ENCODE measurements around the gene L1CAM. TPM values are rescaled to one million over a fixed set of nuclear protein-coding genes. Genes with fewer than 3 reads are reported as not detected.
A peak's percentile ranks its signal among the peaks of the same experiment; 100 is the strongest.

Gene L1CAM
- total and polyA plus RNA-seq, 8 donors = 0.84 to 3.9 (median 1.2) TPM

DNA sequence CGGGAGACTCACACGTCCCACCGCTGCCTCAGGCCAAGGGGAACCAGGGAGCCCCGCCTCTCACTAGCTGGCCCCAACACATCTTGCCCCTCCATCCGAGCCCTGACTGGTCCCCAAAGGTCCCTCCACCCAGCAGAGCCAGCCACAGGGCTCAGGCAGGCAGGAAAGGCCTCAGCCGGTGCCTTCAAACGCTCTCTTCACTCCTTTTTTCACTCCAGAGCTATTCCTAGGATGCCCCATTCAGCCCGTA is 41.6 kb upstream of the L1CAM start:
- DNase-seq (peak in 1 of 6 donors; percentile 42), ATAC-seq (no peak), FAIRE-seq (no peak)
- WGBS, 2 donors = 1 to 13% methylated on average over 8 of the region's 8 CpGs
- TF ChIP-seq, protein P1, sequence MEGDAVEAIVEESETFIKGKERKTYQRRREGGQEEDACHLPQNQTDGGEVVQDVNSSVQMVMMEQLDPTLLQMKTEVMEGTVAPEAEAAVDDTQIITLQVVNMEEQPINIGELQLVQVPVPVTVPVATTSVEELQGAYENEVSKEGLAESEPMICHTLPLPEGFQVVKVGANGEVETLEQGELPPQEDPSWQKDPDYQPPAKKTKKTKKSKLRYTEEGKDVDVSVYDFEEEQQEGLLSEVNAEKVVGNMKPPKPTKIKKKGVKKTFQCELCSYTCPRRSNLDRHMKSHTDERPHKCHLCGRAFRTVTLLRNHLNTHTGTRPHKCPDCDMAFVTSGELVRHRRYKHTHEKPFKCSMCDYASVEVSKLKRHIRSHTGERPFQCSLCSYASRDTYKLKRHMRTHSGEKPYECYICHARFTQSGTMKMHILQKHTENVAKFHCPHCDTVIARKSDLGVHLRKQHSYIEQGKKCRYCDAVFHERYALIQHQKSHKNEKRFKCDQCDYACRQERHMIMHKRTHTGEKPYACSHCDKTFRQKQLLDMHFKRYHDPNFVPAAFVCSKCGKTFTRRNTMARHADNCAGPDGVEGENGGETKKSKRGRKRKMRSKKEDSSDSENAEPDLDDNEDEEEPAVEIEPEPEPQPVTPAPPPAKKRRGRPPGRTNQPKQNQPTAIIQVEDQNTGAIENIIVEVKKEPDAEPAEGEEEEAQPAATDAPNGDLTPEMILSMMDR (IDR thresholded peaks at IDR 0.05) = no peak
- H3K4me3 ChIP-seq = peak overlapping the region; percentile 35 to 63 (median 38)
- H3K27me3 ChIP-seq = no peaks in the 10 kb centered on the region
- H3K4me1 ChIP-seq = peaks cover 0 to 13% (median 9%) of the 10 kb centered on the region in 3 donors
- H3K9me3 ChIP-seq = no peaks in the 10 kb centered on the region
- intact Hi-C loops (cut with DNase I) = no loop called here
- H3K27ac ChIP-seq = peak overlapping the region; percentile 64 to 91 (median 86)
- no peaks in the 10 kb centered on the region for H3K36me3 ChIP-seq

DNA sequence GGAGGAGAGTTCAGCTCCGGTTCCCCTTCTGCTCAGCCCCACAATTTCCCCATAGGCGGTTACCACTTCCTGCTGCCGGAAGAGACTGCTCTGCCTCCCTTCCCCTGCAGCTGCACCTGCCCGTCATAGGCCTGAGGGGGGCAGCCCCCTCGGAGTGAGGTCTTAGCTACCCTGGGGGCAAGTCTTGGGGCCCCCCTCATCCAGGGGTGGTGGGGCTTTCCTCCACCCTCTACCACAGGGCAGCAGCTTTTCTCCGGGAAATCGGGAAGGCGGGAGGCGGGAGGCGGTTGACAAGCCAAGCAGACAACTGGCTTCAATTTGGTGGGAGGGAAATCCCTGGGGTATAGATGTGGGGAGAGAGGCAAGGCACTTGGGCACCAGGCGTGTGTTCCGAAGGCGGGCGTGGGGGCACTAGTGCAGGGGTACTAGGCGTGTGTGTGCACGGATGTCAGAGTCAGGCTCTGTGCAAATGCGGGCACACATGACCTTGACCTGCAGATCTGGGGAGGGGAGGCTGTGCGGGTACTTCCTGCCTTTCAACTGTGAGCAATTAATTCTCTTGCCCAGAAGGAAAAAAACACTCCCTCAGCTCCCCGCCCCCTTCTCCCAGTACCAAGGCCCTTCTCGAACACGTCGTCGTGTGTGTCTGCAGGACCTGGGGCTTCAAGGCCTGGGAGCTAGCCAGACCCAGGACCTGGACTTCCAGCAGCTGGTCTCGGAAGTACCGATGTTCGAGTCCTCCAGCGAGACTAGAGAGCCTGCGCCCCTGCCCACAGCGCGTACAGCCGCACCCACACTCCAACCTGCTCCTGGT is 41.1 kb upstream of the L1CAM start:
- intact Hi-C loops (cut with DNase I) = no loop called here
- H3K4me3 ChIP-seq = peak overlapping the region in 3 of 4 donors; percentile 38 to 63 (median 39)
- TF ChIP-seq, protein P1 (IDR thresholded peaks at IDR 0.05) = no peak
- no peaks in the 10 kb centered on the region for H3K36me3 ChIP-seq
- H3K27ac ChIP-seq = peak overlapping the region; percentile 64 to 91 (median 86)
- no peaks in the 10 kb centered on the region for H3K27me3 ChIP-seq
- WGBS, 2 donors = 19 to 31% methylated on average over 30 to 31 of the region's 31 CpGs
- H3K4me1 ChIP-seq = peaks cover 0 to 13% (median 9%) of the 10 kb centered on the region in 3 donors
- DNase-seq (peak in 4 of 6 donors; percentile 28 to 81 (median 49)), ATAC-seq (peak in 2 of 4 donors; percentile 2 to 13), FAIRE-seq (no peak)
- no peaks in the 10 kb centered on the region for H3K9me3 ChIP-seq

DNA sequence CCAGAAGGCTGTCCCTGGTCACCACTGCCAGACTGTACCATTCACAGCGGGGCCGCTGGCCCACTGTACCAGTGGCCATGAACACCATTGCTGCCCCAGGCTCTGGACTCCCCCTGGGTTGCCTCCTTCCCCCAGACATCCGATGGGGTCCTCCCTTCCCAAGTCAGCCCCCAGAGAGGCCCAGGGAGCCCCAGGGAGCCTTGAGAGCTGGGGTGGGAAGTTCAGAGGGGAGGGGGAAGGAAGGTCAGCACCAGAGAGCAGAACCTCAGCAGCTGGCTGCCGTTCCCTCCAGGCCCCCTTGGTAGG is 40.5 kb upstream of the L1CAM start:
- DNase-seq = no peak
- H3K36me3 ChIP-seq = no peaks in the 10 kb centered on the region
- H3K27ac ChIP-seq = peak overlapping the region; percentile 1 to 91 (median 86)
- WGBS, 2 donors = 59% methylated on average over 4 of the region's 4 CpGs
- H3K9me3 ChIP-seq = no peaks in the 10 kb centered on the region
- TF ChIP-seq, protein P1 (IDR thresholded peaks at IDR 0.05) = no peak
- no peak for FAIRE-seq
- ATAC-seq = no peak
- no peaks in the 10 kb centered on the region for H3K27me3 ChIP-seq
- peak overlapping the region in 1 of 4 donors; percentile 63 for H3K4me3 ChIP-seq
- intact Hi-C loops (cut with DNase I) = no loop called here
- H3K4me1 ChIP-seq = peaks cover 0 to 13% (median 9%) of the 10 kb centered on the region in 3 donors

DNA sequence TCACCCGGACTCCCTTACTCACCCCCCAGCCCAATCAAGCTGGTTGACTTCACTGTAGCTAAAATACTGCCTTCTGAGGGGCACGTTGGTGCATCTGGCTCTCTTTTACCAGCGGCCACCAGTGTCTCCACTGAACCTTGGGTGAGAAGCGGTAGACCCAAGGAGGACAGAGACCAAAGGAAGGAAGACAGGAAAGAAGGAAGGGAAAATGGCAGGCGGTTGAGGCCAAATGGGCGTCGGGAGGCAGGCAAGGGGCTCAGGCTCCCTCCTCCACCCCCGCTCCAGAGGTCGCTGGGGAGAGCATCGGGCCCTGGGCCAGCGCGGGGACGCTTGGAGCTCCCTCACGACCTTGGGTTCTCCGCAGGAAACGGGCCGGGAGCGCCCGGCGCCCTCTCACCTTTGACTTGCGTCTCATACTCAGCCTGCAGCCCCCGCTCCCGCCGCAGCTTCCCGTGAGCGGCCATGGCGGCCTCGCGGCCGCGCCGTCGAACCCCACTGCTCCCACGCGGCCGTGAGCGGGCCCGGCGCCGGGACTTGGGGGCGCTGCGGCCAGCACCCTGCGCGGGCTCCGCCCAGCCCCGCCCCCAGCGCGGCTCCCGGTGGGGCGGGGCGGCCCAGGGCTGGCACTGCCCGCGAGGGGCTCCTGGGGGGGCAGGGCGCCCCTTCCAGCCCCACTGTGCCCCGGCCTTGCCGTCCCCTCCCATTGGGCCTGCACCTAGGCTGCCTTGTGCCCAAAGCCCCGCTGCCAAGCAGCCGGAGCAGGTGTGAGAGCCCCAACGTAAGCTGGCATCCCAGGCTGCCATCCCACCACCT is 40.0 kb upstream of the L1CAM start, which contains the start of gene ARHGAP4:
ARHGAP4 (minus strand) TSS at position 526 of the 813 bp plus-strand sequence; CDS start at position 464, 62 bp downstream.
- H3K4me1 ChIP-seq = peaks cover 0 to 13% (median 9%) of the 10 kb centered on the region in 3 donors
- H3K27ac ChIP-seq = peak within 1 kb of the TSS; percentile 1 to 91 (median 86)
- no peaks in the 10 kb centered on the region for H3K27me3 ChIP-seq
- TF ChIP-seq, protein P1 (IDR thresholded peaks at IDR 0.05) = no peak
- FAIRE-seq (no peak), ATAC-seq (no peak), DNase-seq (peak in 1 of 6 donors; percentile 75)
- H3K4me3 ChIP-seq = peak within 1 kb of the TSS in 1 of 4 donors; percentile 63
- intact Hi-C loops (cut with DNase I) = no loop called here
- 24 to 36% methylated on average over 39 to 58 of the region's 59 CpGs for WGBS, 2 donors
- H3K9me3 ChIP-seq = no peaks in the 10 kb centered on the region
- H3K36me3 ChIP-seq = no peaks in the 10 kb centered on the region
